Testis (tissue), 3 donors: ENCODE data around the gene SSBP3. TPM values are rescaled to one million over a fixed set of nuclear protein-coding genes. Genes with fewer than 3 reads are reported as not detected.

ENCODE experiments used
- DNase-seq: peaks from one replicate; pipeline ENCODE4 v3.0.0-alpha.2; 2019
- H3K27ac ChIP-seq, 2 donors: fragments of 200-600 bp; sonication (generic); one replicate each; pipeline ENCODE4 v1.5.1; 2019
- H3K27me3 ChIP-seq: fragments of 200-600 bp; sonication (generic); one replicate; pipeline ENCODE4 v1.5.1; 2019
- H3K36me3 ChIP-seq: fragments of 200-600 bp; sonication (generic); one replicate; pipeline ENCODE4 v1.5.1; 2017; ENCODE audit warnings: low read depth; ENCODE audit errors: missing control alignments
- H3K4me1 ChIP-seq: fragments of 200-600 bp; sonication (generic); one replicate; pipeline ENCODE4 v1.5.1; 2019
- H3K4me3 ChIP-seq, 2 donors: fragments of 200-600 bp; sonication (generic); one replicate each; pipeline ENCODE4 v1.5.1; 2017 to 2019
- H3K9me3 ChIP-seq: fragments of 200-600 bp; sonication (generic); one replicate; pipeline ENCODE4 v1.5.1; 2017
- CTCF ChIP-seq, 3 experiments: fragments of 450-650 bp in 2 of 3; fragments of 200-600 bp in 1 of 3; sonication (generic) in 1 of 3; IDR thresholded peaks; one replicate each; pipeline ENCODE4 v1.5.1; 2016 to 2019; ENCODE audit warnings: antibody characterized with exemption in 3 of 3, mild to moderate bottlenecking in 2 of 3, moderate library complexity in 1 of 3
- POLR2A ChIP-seq: fragments of 450-650 bp; IDR thresholded peaks from one replicate; pipeline ENCODE4 v1.6.1; 2017; ENCODE audit warnings: antibody characterized with exemption, mild to moderate bottlenecking, moderate library complexity
- WGBS, 2 donors: methylation state at CpG; one replicate each; pipeline ENCODE4 v1.1.5; 2018; 5-methylcytosine and 5-hydroxymethylcytosine counted together
- intact Hi-C: fragments of 100-400 bp; cut with DNase I; formaldehyde crosslinking; loops from one replicate; pipeline ENCODE4 v1.15.1; 2023; ENCODE audit warnings: low total_unique reads
- polyA plus RNA-seq: library from polyadenylated mRNA; stranded (reverse); fragments of 350-450 nt; fragmentation: Illumina TruSeq; extraction: RNeasy Lipid Tissue Mini Kit (QIAGEN cat#74804); gene quantifications from one replicate; pipeline ENCODE4 v1.2.3, GENCODE V29; 2014; ENCODE audit warnings: low read depth, low replicate concordance; ENCODE audit not compliant: insufficient read depth
- total RNA-seq, 2 donors: library from RNA; depleted of rRNA; stranded (reverse); fragments of >200 nt; gene quantifications; one replicate each; pipeline ENCODE4 v1.2.3, GENCODE V29; 2016

Gene SSBP3
- total and polyA plus RNA-seq, 3 donors from 2014 or later, result 88.8 to 99.0 (median 91.6) TPM

- H3K4me1 ChIP-seq, result peaks cover 76% of the 10 kb centered on the region
- no peaks in the 10 kb centered on the region for H3K27me3 ChIP-seq
- intact Hi-C loops, result no loop called here
- peak overlapping the region in 1 of 2 donors; percentile 37 for H3K27ac ChIP-seq
- no peak for DNase-seq
- TF ChIP-seq POLR2A (no peak), CTCF (IDR thresholded peaks at IDR 0.05) (no peak)
- no peak overlapping the region for H3K4me3 ChIP-seq
- no peaks in the 10 kb centered on the region for H3K9me3 ChIP-seq
- 70 to 85% methylated on average over 7 of the region's 7 CpGs for WGBS, 2 donors
- no peaks in the 10 kb centered on the region for H3K36me3 ChIP-seq
Observed at GRCh38 chr1:54376430-54377039, 29.7 kb downstream of the SSBP3 start.

- intact Hi-C loops, result no loop called here
- no peak for TF ChIP-seq POLR2A
- TF ChIP-seq CTCF (IDR thresholded peaks at IDR 0.05), result no peak
- Histone ChIP-seq H3K36me3 (no peaks in the 10 kb centered on the region), H3K27ac (no peak overlapping the region), H3K4me1 (peaks cover 81% of the 10 kb centered on the region), H3K9me3 (no peaks in the 10 kb centered on the region), H3K4me3 (no peak overlapping the region), H3K27me3 (no peaks in the 10 kb centered on the region)
- no peak for DNase-seq
- 59 to 80% methylated on average over 5 to 8 of the region's 8 CpGs for WGBS, 2 donors
Observed at GRCh38 chr1:54375712-54376429, 30.3 kb downstream of the SSBP3 start.

GRCh38 chr1:54375298-54375697 lies 30.9 kb downstream of the SSBP3 start:
- peaks cover 78% of the 10 kb centered on the region for H3K4me1 ChIP-seq
- no peak overlapping the region for H3K4me3 ChIP-seq
- TF ChIP-seq POLR2A (no peak), CTCF (IDR thresholded peaks at IDR 0.05) (no peak)
- no peaks in the 10 kb centered on the region for H3K27me3 ChIP-seq
- intact Hi-C loops, result no loop called here
- no peaks in the 10 kb centered on the region for H3K9me3 ChIP-seq
- 74 to 89% methylated on average over 3 of the region's 3 CpGs for WGBS, 2 donors
- DNase-seq, result no peak
- H3K36me3 ChIP-seq, result no peaks in the 10 kb centered on the region
- no peak overlapping the region for H3K27ac ChIP-seq

GRCh38 chr1:54374766-54375165 lies 31.4 kb downstream of the SSBP3 start:
- DNase-seq, result no peak
- TF ChIP-seq CTCF (IDR thresholded peaks at IDR 0.05), result no peak
- no peak for TF ChIP-seq POLR2A
- Histone ChIP-seq H3K4me3 (no peak overlapping the region), H3K27me3 (no peaks in the 10 kb centered on the region), H3K4me1 (peaks cover 72% of the 10 kb centered on the region), H3K36me3 (no peaks in the 10 kb centered on the region), H3K27ac (no peak overlapping the region), H3K9me3 (no peaks in the 10 kb centered on the region)
- intact Hi-C loops, result no loop called here
- WGBS, 2 donors, result 47 to 57% methylated on average over 8 of the region's 8 CpGs

- no peak for DNase-seq
- 78 to 94% methylated on average over 8 of the region's 8 CpGs for WGBS, 2 donors
- TF ChIP-seq POLR2A (no peak), CTCF (IDR thresholded peaks at IDR 0.05) (no peak)
- no peak overlapping the region for H3K4me3 ChIP-seq
- no peaks in the 10 kb centered on the region for H3K36me3 ChIP-seq
- no peak overlapping the region for H3K27ac ChIP-seq
- peaks cover 54% of the 10 kb centered on the region for H3K4me1 ChIP-seq
- intact Hi-C loops, result no loop called here
- H3K9me3 ChIP-seq, result no peaks in the 10 kb centered on the region
- H3K27me3 ChIP-seq, result no peaks in the 10 kb centered on the region
Observed at GRCh38 chr1:54372978-54373377, 33.2 kb downstream of the SSBP3 start.
